Sigmoid colon (tissue), 7 donors: Measurements from ENCODE around the gene TEX264. TPM values are rescaled to one million over a fixed set of nuclear protein-coding genes. Genes with fewer than 3 reads are reported as not detected.

Experiments used
- DNase-seq: peaks from one replicate; pipeline ENCODE4 v3.0.0-alpha.2; 2019
- H3K27ac ChIP-seq, 4 donors: fragments of 200-600 bp; sonication (generic); one replicate each; pipeline ENCODE4 v1.5.1; 2016 to 2019; ENCODE audit warnings: mild to moderate bottlenecking in 1 of 4
- H3K27me3 ChIP-seq, 3 donors: fragments of 200-600 bp; sonication (generic); one replicate each; pipeline ENCODE4 v1.5.1; 2019; ENCODE audit warnings: mild to moderate bottlenecking in 1 of 3
- H3K36me3 ChIP-seq, 4 donors: fragments of 200-600 bp; sonication (generic); one replicate each; pipeline ENCODE4 v1.5.1; 2016 to 2019
- H3K4me1 ChIP-seq, 4 donors: fragments of 200-600 bp; sonication (generic); one replicate each; pipeline ENCODE4 v1.5.1; 2017 to 2019
- H3K4me3 ChIP-seq, 4 donors: fragments of 200-600 bp; sonication (generic); one replicate each; pipeline ENCODE4 v1.5.1; 2017 to 2019; ENCODE audit warnings: mild to moderate bottlenecking in 2 of 4, moderate library complexity in 1 of 4
- H3K9me3 ChIP-seq, 4 donors: fragments of 200-600 bp in 3 of 4; sonication (generic) in 3 of 4; one replicate each; pipeline versions ENCODE4 v1.5.1 to v1.6.1; 2013 to 2019
- EP300 ChIP-seq, 4 donors: sonication (generic); formaldehyde crosslinking; IDR thresholded peaks; one replicate each; pipeline ENCODE4 v1.6.1; 2017; ENCODE audit warnings: antibody characterized with exemption in 4 of 4
- POLR2A ChIP-seq, 2 donors: fragments of 450-650 bp; IDR thresholded peaks; one replicate each; pipeline ENCODE4 v1.6.1; 2016; ENCODE audit warnings: antibody characterized with exemption in 2 of 2, mild to moderate bottlenecking in 2 of 2, moderate library complexity in 2 of 2
- POLR2AphosphoS5 ChIP-seq, 4 donors: sonication (generic); formaldehyde crosslinking; IDR thresholded peaks; one replicate each; pipeline ENCODE4 v1.6.1; 2017; ENCODE audit warnings: antibody characterized with exemption in 4 of 4
- WGBS, 2 donors: extraction: QIAGEN DNeasy Blood & Tissue Kit; methylation state at CpG; one replicate each; pipeline ENCODE4 v1.1.7; 2013; 5-methylcytosine and 5-hydroxymethylcytosine counted together
- intact Hi-C: fragments of 100-400 bp; cut with DNase I; formaldehyde crosslinking; loops from one replicate; pipeline ENCODE4 v1.15.1; 2023
- polyA plus RNA-seq, 3 donors: library from polyadenylated mRNA; stranded (reverse); fragments of 200-250 nt; gene quantifications; one replicate each; pipeline ENCODE4 v1.2.3, GENCODE V29; 2013
- small RNA-seq, 3 donors: library from RNA; depleted of rRNA; stranded (forward); fragments of <200 nt; gene quantifications; one replicate each; pipeline ENCODE3, GENCODE V24; 2016
- total RNA-seq, 4 donors: library from RNA; depleted of rRNA; stranded (reverse); fragments of >200 nt; gene quantifications; one replicate each; pipeline ENCODE4 v1.1.0, GENCODE V29; 2016
- TF ChIP-seq, protein P1 (sequence below), 4 experiments: fragments of 450-650 bp in 3 of 4; fragments of 200-600 bp in 1 of 4; IDR thresholded peaks; one replicate each; pipeline ENCODE4 v1.5.1; 2016 to 2019; ENCODE audit warnings: antibody characterized with exemption in 4 of 4, mild to moderate bottlenecking in 3 of 4, moderate library complexity in 2 of 4
- donor health status: healthy with polysubstance abuse.
- donor health status: Bipolar disorder and iron deficiency.
- donor health status: healthy.

The TEX264 gene
- total and polyA plus RNA-seq, 7 donors: 23.4 to 79.7 (median 69.3) TPM

DNA sequence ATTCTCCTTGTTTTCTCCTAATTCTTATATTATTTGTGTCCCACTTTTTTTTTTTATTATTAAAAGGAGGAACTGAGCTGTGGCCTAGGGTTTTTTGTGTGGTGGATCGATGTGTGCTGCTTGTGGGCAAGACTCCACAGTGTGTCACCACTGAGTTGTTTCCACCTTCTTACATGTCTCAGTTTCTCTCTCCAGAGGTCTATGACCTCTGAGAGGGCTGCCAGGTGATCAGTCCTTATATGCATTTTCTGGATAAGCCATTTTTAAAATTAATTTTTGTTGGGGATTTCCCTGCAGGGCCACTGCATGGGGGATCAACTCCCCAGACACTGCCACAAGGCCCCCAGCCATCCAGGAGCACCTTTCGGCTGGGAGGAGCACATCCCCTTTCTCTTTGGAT is 80.2 kb downstream of the TEX264 start:
- WGBS, 2 donors: 91 to 96% methylated on average over 2 of the region's 2 CpGs
- no peaks in the 10 kb centered on the region for H3K9me3 ChIP-seq
- no peak overlapping the region for H3K27ac ChIP-seq
- H3K4me1 ChIP-seq: no peaks in the 10 kb centered on the region
- TF ChIP-seq, protein P1, sequence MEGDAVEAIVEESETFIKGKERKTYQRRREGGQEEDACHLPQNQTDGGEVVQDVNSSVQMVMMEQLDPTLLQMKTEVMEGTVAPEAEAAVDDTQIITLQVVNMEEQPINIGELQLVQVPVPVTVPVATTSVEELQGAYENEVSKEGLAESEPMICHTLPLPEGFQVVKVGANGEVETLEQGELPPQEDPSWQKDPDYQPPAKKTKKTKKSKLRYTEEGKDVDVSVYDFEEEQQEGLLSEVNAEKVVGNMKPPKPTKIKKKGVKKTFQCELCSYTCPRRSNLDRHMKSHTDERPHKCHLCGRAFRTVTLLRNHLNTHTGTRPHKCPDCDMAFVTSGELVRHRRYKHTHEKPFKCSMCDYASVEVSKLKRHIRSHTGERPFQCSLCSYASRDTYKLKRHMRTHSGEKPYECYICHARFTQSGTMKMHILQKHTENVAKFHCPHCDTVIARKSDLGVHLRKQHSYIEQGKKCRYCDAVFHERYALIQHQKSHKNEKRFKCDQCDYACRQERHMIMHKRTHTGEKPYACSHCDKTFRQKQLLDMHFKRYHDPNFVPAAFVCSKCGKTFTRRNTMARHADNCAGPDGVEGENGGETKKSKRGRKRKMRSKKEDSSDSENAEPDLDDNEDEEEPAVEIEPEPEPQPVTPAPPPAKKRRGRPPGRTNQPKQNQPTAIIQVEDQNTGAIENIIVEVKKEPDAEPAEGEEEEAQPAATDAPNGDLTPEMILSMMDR (IDR thresholded peaks at IDR 0.05): no peak
- TF ChIP-seq POLR2A (IDR thresholded peaks at IDR 0.05): no peak
- no peak for TF ChIP-seq POLR2AphosphoS5 (IDR thresholded peaks at IDR 0.05)
- TF ChIP-seq EP300 (IDR thresholded peaks at IDR 0.05): no peak
- no peaks in the 10 kb centered on the region for H3K27me3 ChIP-seq
- intact Hi-C loops: no loop called here
- no peaks in the 10 kb centered on the region for H3K36me3 ChIP-seq
- no peak overlapping the region for H3K4me3 ChIP-seq
- DNase-seq: no peak

Small RNA genes within 50 kb of the gene (small RNA-seq; reads per million reads assigned to genes)
- 3,583 to 6,004 (median 4,071) reads per million in 3 donors for gene RNA5SP132

Other genes starting within 250 kb of the TEX264 start
- 10 to 100 TPM; 16.4 to 20.6 (median 19.1) TPM for gene DCAF1, start 171.2 kb upstream of the TEX264 start, total RNA-seq
- gene DCAF1, start 171.2 kb upstream of the TEX264 start, polyA plus RNA-seq: 10 to 100 TPM in 1 of 3 donors, 1 to 10 TPM in 2; 4.2 to 13.9 (median 4.8) TPM
- 10 to 100 TPM; 15.7 to 33.0 (median 24.7) TPM for gene RAD54L2, start 132.5 kb upstream of the TEX264 start, total RNA-seq
- gene RAD54L2, start 132.5 kb upstream of the TEX264 start, polyA plus RNA-seq: 1 to 10 TPM in 2 of 3 donors, under 1 TPM in 1; 0.60 to 7.5 (median 1.6) TPM
- 1 to 10 TPM in 1 of 4 donors, under 1 TPM in 2, not detected in 1; under 0.01 to 1.3 (median 0.14) TPM for gene GRM2, start 35.8 kb downstream of the TEX264 start, total RNA-seq
- under 1 TPM in 1 of 3 donors, not detected in 2; 0.13 TPM for gene GRM2, start 35.8 kb downstream of the TEX264 start, polyA plus RNA-seq
- gene IQCF6, start 108.0 kb downstream of the TEX264 start, total RNA-seq: not detected
- not detected for gene IQCF6, start 108.0 kb downstream of the TEX264 start, polyA plus RNA-seq
- not detected for gene IQCF2, start 190.4 kb downstream of the TEX264 start, total RNA-seq
- gene IQCF2, start 190.4 kb downstream of the TEX264 start, polyA plus RNA-seq: not detected
- gene IQCF5, start 204.3 kb downstream of the TEX264 start, total RNA-seq: not detected
- gene IQCF5, start 204.3 kb downstream of the TEX264 start, polyA plus RNA-seq: not detected
- gene IQCF1, start 232.1 kb downstream of the TEX264 start, total RNA-seq: not detected
- not detected for gene IQCF1, start 232.1 kb downstream of the TEX264 start, polyA plus RNA-seq